Kidney tubule cell (primary cell): ENCODE results near the gene GPR26.
"Not testable (repeated sequence)": the region's sequence is repeated elsewhere in the genome, so short reads cannot be mapped to it uniquely, and the experiment has no call there.

ENCODE experiments used
- DNase-seq: peaks from one replicate; pipeline ENCODE4 v3.0.0-alpha.2; 2018; ENCODE audit warnings: low spot score

Gene GPR26

DNA sequence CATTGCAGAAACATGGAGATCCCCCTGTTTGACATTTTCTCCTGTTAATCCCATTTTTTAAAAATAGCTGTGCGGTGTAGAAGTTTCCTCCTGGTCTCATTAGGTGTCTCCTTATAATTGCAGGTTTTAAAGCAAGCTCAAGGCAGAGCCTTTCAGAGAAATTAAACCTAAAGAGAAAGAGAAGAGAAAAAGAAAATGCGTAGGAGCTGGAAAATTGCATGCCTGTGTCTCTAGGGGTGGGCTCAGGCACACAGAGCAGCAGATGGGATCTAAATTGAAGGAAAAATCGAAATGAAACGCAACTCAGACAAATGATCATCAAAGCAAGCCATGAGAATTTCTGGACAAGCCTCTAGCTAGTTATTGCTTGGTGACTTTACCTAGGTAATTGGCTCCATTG lies 40.1 kb downstream of the GPR26 start:
- no peak for DNase-seq

DNA sequence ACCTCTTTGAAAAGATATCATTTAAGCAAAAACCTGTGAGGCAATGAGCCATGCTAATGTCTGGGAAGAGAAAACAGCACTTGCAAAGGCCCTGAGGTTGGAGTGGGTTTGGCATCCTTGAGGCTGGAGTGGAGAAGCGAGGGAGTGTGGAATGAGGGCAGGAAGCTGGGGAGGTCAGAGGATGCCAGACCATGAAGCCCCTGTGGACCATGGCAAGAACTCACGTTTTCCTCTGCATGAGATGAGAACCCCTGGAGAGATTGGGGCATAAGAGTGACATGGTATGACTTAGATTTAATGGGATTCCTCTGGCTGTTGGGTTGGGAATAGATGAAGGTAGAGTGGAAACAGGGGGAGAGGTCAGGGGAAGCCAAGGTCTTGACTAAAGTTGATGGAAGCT lies 49.4 kb downstream of the GPR26 start:
- no peak for DNase-seq

DNA sequence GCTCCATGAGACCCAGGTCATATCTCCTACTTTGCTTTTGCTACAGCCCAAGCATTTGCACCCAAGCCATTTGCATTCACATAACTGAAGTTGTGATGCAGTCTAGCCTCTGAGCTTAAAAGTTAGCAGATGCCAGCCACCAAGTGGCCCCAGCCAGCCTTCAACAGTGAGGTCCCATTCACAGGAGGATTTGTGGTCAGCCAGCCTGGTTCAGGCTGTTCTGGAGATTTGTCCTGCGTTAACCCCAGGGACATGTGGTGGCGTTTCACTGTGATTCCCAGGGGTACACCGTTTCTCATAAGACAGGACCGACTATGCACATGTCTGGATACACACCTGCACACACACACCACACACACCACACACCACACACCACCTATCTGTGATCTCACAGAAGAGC lies 51.2 kb downstream of the GPR26 start:
- no peak for DNase-seq

DNA sequence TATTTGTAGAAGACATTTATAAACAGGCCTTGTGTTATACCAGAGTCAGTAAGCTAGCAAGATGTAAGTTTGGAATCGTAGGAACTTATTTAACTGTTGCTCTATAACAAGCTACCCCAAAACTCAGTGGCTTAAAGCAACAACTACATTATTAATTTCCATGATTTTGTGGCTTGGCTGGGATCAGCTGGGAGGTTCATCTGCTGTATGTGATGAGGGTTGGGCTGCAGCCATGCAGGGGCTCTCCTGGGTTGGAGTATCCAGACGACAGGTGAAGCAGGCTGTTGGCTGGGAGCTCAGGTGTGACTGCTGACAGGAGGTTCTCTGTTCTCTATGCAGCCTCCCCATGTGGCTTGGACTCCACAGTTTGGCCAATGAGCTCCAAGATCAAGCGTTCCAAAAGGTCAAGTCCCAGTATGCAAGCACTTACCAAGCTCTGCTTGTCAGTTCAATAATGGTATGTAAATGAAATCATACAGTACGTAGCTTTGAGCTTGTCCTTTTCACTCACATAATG lies 52.4 kb downstream of the GPR26 start:
- DNase-seq = no peak

DNA sequence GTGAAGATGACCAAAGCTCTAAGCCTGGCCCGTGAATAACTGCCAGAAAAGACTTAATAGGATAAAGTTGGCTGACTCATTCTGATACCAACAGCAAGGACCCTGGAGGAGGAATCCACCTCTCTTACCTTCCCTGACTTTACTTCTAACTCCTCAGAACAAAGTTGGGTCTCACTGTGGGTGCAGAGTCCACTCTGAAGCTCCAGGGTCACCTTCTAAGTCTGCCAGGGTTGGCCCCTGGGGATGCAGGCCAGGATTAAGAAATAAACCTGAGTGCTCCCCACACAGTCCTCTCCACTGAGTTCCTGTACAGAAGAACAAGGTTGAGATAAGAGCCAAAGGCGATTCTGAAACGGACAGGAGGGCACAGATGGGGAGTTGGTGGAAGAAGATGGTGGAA lies 54.4 kb downstream of the GPR26 start:
- no peak for DNase-seq

DNA sequence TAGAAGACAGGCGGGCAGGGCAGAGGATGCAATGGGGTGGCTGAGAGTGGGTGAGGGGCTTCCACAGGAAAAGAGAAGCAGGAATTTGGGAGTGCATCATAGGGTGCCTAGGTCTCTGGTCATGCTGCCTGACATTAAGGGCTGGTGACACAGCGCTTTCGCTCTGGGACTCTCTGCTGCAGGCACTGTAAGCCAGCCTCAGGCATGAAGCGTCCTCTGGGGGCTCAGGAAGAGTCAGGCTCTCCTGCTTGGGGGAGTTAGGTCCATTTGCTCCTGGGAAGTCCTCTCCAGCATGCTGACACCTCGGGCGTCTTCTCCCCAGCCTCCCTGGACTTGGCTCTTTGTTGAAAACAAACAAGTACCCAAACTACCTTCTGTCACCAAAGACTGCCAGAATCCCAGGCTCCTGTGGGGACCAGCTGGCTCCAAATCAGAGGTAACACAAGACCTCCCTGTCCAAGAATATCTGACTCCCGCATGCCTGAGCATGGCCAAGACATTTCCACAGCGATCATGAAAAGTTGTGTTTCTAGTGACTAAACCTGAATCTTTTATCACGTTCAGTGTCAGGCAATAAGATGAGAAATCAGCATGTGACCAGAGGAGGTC lies 55.4 kb downstream of the GPR26 start:
- no peak for DNase-seq

DNA sequence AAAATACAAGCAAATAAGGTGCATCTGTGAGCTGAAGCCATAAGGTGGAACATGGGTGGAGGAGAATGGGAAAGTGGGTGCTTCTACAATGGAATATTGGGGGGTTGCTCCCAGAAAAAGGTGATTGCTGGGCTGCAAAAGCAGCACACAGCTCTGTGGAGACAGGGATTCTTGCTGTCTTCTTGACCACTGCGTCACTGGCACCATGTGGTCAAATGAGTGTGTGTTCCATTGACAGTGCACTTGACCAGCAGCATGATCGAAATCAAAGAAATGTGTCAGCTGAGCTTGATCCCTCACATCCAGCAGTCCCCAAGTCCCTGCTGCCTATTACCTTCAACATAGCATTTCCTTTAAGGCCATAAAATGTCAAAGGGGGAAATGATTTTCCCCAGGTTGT lies 56.2 kb downstream of the GPR26 start:
- no peak for DNase-seq

DNA sequence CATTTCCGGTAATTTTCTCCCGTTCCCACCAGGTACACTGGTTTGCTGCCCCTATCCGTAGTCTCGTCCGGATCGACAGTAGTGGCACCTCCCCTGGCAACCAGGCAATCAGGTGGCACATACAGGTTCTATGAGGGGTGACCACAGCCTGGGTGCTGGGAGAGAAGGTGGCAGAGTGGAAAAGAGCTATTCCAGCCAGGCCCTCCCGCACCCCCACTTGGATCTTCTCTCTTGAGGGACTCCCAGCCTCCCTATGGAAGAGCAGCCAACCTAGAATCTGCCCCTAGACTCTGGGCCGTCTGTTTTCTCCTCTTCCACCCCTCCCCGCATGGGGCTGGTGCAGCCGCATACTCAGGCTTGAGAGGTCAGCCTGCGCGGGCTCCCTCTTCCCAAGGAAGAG lies 58.6 kb downstream of the GPR26 start:
- no peak for DNase-seq

DNA sequence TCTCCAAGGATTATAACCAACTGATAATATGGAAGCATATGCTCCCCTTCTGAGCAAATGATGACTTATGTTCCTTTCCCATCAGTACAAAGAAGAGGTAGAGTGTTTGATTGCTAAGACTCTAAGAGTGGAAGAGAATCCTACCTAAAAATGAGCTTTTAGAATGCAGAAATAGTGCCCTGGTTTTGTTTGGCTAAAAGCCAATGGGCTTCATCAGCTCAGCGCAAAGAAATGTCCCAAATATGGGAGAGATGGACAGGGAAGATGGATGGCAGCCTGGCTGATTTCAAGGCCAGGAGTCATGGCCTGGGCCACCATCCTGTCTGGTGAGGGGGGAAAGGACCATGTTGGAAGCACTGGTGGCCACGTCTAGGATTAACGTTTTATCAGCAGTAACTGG lies 60.2 kb downstream of the GPR26 start:
- DNase-seq = no peak

DNA sequence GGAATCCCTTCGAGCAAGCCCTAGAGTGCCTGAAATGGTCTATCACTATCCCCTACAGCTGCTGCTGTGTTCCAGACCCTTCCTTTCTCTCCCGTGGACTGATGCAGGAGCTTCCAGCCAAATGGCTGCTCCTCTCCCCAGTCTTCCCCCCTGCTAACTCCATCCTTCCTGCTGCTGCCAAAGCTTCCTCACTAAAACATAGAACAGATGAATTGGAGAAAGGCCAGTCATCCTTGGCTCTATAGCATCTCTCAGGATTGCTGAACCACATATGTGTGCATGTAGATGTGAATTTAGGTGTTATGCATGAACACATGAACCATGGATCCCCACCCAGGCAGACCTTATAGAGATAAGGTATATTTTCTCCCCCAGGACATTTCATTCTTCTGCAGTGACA lies 60.7 kb downstream of the GPR26 start:
- no peak for DNase-seq

DNA sequence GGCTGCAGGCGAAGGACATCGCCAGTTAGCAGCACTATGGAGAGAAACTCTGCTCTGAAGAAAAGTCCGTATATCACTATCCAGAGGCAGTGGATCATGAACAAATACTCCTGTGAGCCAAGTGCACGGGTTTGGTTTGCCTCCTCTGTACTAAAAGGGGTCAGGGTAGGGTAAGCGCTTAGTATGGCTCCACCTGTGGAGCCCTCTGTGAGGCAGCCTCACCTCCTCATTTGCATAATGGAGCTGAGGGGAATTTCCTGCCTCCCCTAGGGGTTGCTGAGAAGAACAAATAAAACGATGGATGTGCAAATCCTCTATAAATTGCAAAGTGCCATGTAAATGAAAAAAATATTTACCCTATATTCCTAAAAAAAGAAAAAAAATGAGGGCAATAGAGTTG lies 63.4 kb downstream of the GPR26 start:
- DNase-seq = no peak

DNA sequence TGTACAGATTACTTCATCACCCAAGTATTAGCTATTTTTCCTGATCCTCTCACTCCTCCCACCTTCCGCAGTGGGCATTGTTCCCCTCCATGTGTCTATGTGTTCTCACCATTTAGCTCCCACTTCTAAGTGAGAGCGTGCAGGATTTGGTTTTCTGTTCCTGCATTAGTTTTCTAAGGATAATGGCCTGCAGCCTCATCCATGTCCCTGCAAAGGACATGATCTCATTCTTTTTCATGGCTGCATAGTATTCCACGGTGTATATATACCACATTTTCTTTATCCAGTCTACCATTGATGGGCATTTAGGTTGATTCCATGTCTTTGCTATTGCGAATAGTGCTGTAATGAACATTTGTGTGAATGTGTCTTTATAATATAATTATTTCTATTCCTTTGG lies 70.8 kb downstream of the GPR26 start:
- not testable (repeated sequence) for DNase-seq

DNA sequence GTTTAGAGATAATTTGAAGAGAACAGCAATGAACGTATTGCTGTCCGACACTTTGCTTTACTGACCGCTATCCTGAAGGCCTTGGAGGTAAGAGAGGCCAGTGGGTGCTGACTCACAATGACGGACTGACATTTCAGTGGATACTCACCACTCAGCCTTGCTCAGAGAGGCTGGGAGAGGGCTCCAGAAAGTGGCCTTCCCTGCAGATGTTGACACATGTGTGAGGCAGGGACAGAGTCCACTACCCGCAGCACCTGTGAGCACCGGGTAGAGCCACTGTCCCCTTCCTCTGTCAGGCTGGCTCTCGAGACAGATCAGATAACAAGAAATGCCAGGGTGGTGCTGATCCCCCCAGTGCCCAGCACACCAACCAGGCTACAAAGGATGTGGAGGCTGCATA lies 75.0 kb downstream of the GPR26 start:
- no peak for DNase-seq

DNA sequence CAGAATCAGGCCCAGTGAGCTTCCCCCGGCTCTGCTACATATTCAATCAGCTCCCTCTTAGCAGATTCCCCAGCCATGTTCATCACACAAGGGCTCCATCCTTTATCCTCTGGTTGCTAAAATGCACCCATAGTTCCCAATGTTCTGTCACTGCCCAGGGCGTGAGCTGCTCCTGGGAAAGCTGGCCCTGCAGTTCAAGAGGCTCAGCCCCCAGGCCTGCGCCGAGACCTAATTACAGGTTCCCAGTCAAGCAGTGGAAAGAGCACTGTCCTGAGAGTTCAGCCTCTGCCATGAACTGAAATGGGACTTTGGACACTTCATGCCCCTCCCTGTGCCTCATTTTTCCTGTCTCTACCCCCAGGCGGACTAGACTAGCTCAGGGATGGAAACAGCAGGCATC lies 75.6 kb downstream of the GPR26 start:
- no peak for DNase-seq

DNA sequence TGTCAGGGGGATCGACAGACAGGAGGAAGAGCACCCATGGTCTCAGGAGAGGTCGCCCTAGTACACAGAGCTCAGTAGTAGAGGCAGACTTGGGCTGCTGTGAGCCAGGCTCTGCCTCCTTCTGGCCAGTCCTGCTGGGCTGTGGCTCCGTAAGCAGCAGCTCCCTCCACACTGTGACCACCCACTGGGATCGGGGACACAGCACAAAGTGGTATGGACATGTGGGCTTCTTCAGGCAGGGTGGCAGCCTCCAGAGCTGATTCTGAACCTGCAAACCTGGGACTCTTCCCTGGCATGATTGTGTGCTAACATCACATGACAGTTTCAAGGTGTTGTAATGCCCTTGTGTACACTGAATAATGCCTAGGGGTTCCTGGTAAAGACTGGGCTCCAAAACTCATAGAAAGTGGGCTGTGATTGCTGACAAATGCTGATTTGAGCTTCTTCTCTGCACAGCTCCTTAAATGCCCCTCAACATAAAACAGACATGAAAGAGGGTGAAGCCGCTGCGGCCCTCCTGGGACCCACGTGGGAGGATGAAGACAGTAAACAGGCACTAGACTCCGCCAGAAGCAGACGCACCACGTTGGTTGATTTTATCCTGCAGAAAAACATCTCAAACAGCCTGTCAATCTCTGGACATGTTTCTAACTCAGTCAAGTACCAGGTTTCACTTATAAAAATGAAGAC lies 76.7 kb downstream of the GPR26 start:
- DNase-seq = no peak

DNA sequence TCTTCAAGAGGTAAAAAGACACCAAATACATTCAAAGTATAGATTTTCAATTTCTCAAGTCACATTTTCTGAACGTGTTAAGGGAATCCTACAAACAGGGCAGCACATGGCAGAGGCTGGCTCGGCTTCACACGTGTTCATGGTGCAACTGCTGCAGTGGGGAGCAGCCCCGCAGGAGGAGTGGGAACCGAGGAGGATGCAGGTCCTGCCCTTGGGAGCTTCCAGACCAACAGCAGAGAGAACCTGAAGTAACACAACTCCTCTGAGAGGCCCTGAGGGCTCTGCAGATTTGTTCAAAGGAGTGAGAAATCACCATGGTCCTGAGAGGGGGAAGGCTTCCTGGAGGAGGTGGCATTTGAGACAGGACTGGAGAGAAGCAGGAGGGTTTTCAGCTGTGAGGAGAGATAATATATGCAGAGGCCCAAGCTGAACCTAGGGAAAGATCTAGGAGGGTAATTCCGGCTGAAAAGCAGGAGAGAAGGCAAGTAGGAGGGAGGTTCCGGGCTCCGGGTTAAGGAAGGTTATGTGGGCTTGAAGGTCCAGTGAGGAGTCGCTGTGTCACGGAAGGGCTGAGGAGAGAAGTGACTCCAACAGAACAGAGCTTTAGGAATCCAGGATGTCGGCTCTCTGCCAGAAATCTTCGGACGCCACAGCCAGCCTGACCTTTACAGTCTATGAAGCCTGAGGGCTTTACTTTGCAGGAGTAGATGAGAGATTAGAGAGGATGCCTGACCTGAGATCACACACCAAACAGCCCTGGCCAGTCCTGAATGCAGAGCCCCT lies 77.5 kb downstream of the GPR26 start:
- peak; percentile 33 for DNase-seq

DNA sequence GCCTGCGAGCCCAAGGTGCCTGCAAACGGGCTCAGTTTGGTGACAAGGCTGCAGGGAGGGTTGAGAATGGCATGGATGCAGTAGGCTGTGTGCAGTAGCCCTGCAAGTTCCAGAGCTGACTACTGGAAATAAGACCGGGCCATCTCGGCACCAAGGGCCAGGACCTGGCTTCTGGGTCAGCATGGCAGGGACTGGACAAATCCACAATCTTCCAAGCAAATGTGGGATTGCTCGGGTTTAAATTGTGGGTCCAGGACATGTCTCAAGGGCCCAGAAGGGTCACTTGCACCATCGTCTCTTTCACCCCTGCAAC lies 78.0 kb downstream of the GPR26 start:
- DNase-seq = no peak
